ENCODE measurements around the gene DPP3.

GRCh38 chr11:66462911-66463310 is 17.3 kb upstream of the DPP3 start:
- no peak for TF ChIP-seq PRDM1 (tag by site-specific recombination; IDR thresholded peaks at IDR 0.05)
- TF ChIP-seq CTCF (tag by site-specific recombination; IDR thresholded peaks at IDR 0.05): no peak
- TF ChIP-seq ZNF16 (tag by site-specific recombination; IDR thresholded peaks at IDR 0.05; ENCODE audit: low read depth): no peak
- TF ChIP-seq PRDM4 (tag by site-specific recombination; IDR thresholded peaks at IDR 0.05): no peak
- TF ChIP-seq ZNF692 (tag by site-specific recombination; IDR thresholded peaks at IDR 0.05): no peak
- TF ChIP-seq RBAK (tag by site-specific recombination; IDR thresholded peaks at IDR 0.05): no peak
- TF ChIP-seq YY1 (tag by site-specific recombination; IDR thresholded peaks at IDR 0.05): no peak
